A549 (cell line): ENCODE measurements around the gene TMEM163. TPM values are rescaled to one million over a fixed set of nuclear protein-coding genes. Genes with fewer than 3 reads are reported as not detected.

Source experiments
- ATAC-seq, 2 experiments: fragments of 200-7000 bp in 1 of 2; fragments of >200 bp in 1 of 2; cut with Nextera tagmentation in 1 of 2; cut with Tn5 transposase in 1 of 2; 3 replicates each; pipeline versions ENCODE4 v1.8.0 to v1.9.1; 2018 to 2020; ENCODE audit warnings: mild to moderate bottlenecking in 1 of 2, moderate library complexity in 1 of 2
- CTCF ChIA-PET: fragments of 300-600 bp; sonication (Branson Sonifier 250); formaldehyde crosslinking; extraction: SDS; loops from one replicate; lab custom pipeline; 2021; ENCODE audit warnings: antibody characterized with exemption, inconsistent platforms; lab: Yijun Ruan, JAX
- POLR2A ChIA-PET: fragments of 350-600 bp; formaldehyde crosslinking; extraction: SDS; loops from one replicate; lab custom pipeline; 2021; ENCODE audit warnings: antibody characterized with exemption, inconsistent platforms; lab: Yijun Ruan, JAX
- DNase-seq, 2 experiments: peaks; one replicate each; pipeline versions ENCODE4 v3.0.0 to v3.0.0-alpha.2; 2011 to 2016; ENCODE audit warnings: low read depth in 1 of 2, low spot score in 1 of 2
- FAIRE-seq: peaks from 2 replicates; lab custom pipeline; 2011; peaks lifted over from hg19 to GRCh38; lab: Jason Lieb, UNC
- H3K27ac ChIP-seq, 2 experiments: fragments of >200 bp; sonication (Bioruptor Twin); formaldehyde crosslinking; 3 replicates each; pipeline ENCODE4 v1.5.1; 2016 to 2017
- H3K4me1 ChIP-seq: fragments of >200 bp; sonication (Bioruptor Twin); formaldehyde crosslinking; 3 replicates; pipeline ENCODE4 v1.6.1; 2016
- H3K4me2 ChIP-seq: fragments of >200 bp; sonication (Bioruptor Twin); formaldehyde crosslinking; 3 replicates; pipeline ENCODE4 v1.6.1; 2016
- H3K4me3 ChIP-seq: fragments of >200 bp; sonication (Bioruptor Twin); formaldehyde crosslinking; 3 replicates; pipeline ENCODE4 v1.5.1; 2016
- H3K9me3 ChIP-seq: fragments of >200 bp; sonication (Bioruptor Twin); formaldehyde crosslinking; 3 replicates; pipeline ENCODE4 v1.6.1; 2016
- ATOH8 ChIP-seq: fragments of 250-450 bp; sonication (Bioruptor Pico); IDR thresholded peaks from 2 replicates; pipeline ENCODE4 v1.5.0; 2020; ENCODE audit warnings: low read depth, mild to moderate bottlenecking, moderate library complexity
- CBX2 ChIP-seq: fragments of 200-600 bp; sonication (generic); IDR thresholded peaks from 2 replicates; pipeline ENCODE4 v1.6.1; 2016; ENCODE audit warnings: low read depth, mild to moderate bottlenecking, borderline replicate concordance
- CHD2 ChIP-seq: fragments of 150-350 bp; IDR thresholded peaks from 2 replicates; pipeline ENCODE4 v1.6.1; 2014; ENCODE audit warnings: low read length; ENCODE audit not compliant: partially characterized antibody
- CHD4 ChIP-seq: fragments of 200-600 bp; sonication (generic); IDR thresholded peaks from 2 replicates; pipeline ENCODE4 v1.6.1; 2016; ENCODE audit warnings: antibody characterized with exemption, mild to moderate bottlenecking, borderline replicate concordance
- EHF ChIP-seq: fragments of 250-450 bp; sonication (Bioruptor Pico); IDR thresholded peaks from 2 replicates; pipeline ENCODE4 v1.5.0; 2020; ENCODE audit warnings: mild to moderate bottlenecking
- EHMT2 ChIP-seq: fragments of 200-600 bp; sonication (generic); IDR thresholded peaks from 2 replicates; pipeline ENCODE4 v1.6.1; 2016; ENCODE audit warnings: antibody characterized with exemption, low read depth, mild to moderate bottlenecking, moderate library complexity
- ELK1 ChIP-seq: fragments of 150-350 bp; IDR thresholded peaks from 2 replicates; pipeline ENCODE4 v1.6.1; 2014; ENCODE audit warnings: low read depth, mild to moderate bottlenecking, low read length
- EP300 ChIP-seq, 2 experiments: fragments of >200 bp; sonication (Bioruptor Twin); formaldehyde crosslinking; IDR thresholded peaks; 2 replicates in 1 of 2; 3 replicates in 1 of 2; pipeline ENCODE4 v1.6.1; 2016 to 2017
- FOSL2 ChIP-seq, 2 experiments: fragments of 450-650 bp in 1 of 2; fragments of >200 bp in 1 of 2; sonication (Bioruptor Twin) in 1 of 2; formaldehyde crosslinking; IDR thresholded peaks; 2 replicates each; pipeline versions ENCODE4 v1.5.0 to v1.6.1; 2016 to 2020; ENCODE audit warnings: mild to moderate bottlenecking in 1 of 2, moderate library complexity in 1 of 2
- HDAC2 ChIP-seq: fragments of 200-600 bp; sonication (generic); IDR thresholded peaks from 2 replicates; pipeline ENCODE4 v1.6.1; 2016
- HEYL ChIP-seq: fragments of 250-450 bp; sonication (Bioruptor Pico); IDR thresholded peaks from 2 replicates; pipeline ENCODE4 v1.8.0; 2021; ENCODE audit warnings: mild to moderate bottlenecking, moderate library complexity
- HOXB13 ChIP-seq: fragments of 250-450 bp; sonication (Bioruptor Pico); IDR thresholded peaks from 2 replicates; pipeline ENCODE4 v1.5.0; 2020; ENCODE audit warnings: low read depth, mild to moderate bottlenecking, moderate library complexity
- HOXB5 ChIP-seq: fragments of 250-450 bp; sonication (Bioruptor Pico); IDR thresholded peaks from 2 replicates; pipeline ENCODE4 v1.5.0; 2020; ENCODE audit warnings: mild to moderate bottlenecking, moderate library complexity
- JUNB ChIP-seq: fragments of >200 bp; sonication (Bioruptor Twin); formaldehyde crosslinking; IDR thresholded peaks from 2 replicates; pipeline ENCODE4 v1.6.1; 2016
- MAFK ChIP-seq: fragments of 450-650 bp; IDR thresholded peaks from 2 replicates; pipeline ENCODE4 v1.6.1; 2014; ENCODE audit not compliant: partially characterized antibody
- PHF8 ChIP-seq: fragments of 200-600 bp; sonication (generic); IDR thresholded peaks from 2 replicates; pipeline ENCODE4 v1.6.1; 2016; ENCODE audit warnings: low read depth, mild to moderate bottlenecking, antibody characterized with exemption, moderate library complexity, borderline replicate concordance
- POLR2A ChIP-seq: IDR thresholded peaks from 2 replicates; pipeline ENCODE4 v1.6.1; 2012; ENCODE audit warnings: mild to moderate bottlenecking, low read length
- RAD21 ChIP-seq, 2 experiments: fragments of >200 bp in 1 of 2; sonication (Bioruptor Twin) in 1 of 2; formaldehyde crosslinking in 1 of 2; IDR thresholded peaks in 1 of 2; conservative IDR thresholded peaks in 1 of 2; 2 replicates in 1 of 2; 3 replicates in 1 of 2; pipeline ENCODE4 v1.6.1; 2012 to 2018; ENCODE audit warnings: inconsistent platforms in 1 of 2
- REST ChIP-seq: fragments of 200-600 bp; sonication (generic); IDR thresholded peaks from 2 replicates; pipeline ENCODE4 v1.6.1; 2016; ENCODE audit warnings: antibody characterized with exemption, mild to moderate bottlenecking, moderate library complexity
- RNF2 ChIP-seq: fragments of 200-600 bp; sonication (generic); IDR thresholded peaks from 2 replicates; pipeline ENCODE4 v1.6.1; 2016; ENCODE audit warnings: low read depth, mild to moderate bottlenecking, antibody characterized with exemption, moderate library complexity, borderline replicate concordance
- SMC3 ChIP-seq: fragments of >200 bp; sonication (Bioruptor Twin); formaldehyde crosslinking; IDR thresholded peaks from 3 replicates; pipeline ENCODE4 v1.6.1; 2018; ENCODE audit warnings: inconsistent platforms
- ZC3H11A ChIP-seq: fragments of 450-650 bp; IDR thresholded peaks from 2 replicates; pipeline ENCODE4 v1.6.1; 2014; ENCODE audit warnings: antibody characterized with exemption, mild to moderate bottlenecking
- ZNF302 ChIP-seq: fragments of 250-450 bp; sonication (Bioruptor Pico); IDR thresholded peaks from 2 replicates; pipeline ENCODE4 v1.9.0; 2021; ENCODE audit warnings: inconsistent platforms, mild to moderate bottlenecking, moderate library complexity
- ZSCAN20 ChIP-seq: fragments of 250-450 bp; sonication (Bioruptor Pico); IDR thresholded peaks from 2 replicates; pipeline ENCODE4 v1.8.0; 2022; ENCODE audit warnings: mild to moderate bottlenecking, moderate library complexity
- WGBS: methylation state at CpG from one replicate; pipeline ENCODE4 v1.1.6; 2017; ENCODE audit errors: missing lambda C conversion rate; 5-methylcytosine and 5-hydroxymethylcytosine counted together
- polyA plus RNA-seq, 4 experiments: library from polyadenylated mRNA; depleted of rRNA in 3 of 4; stranded (reverse); fragments of >200 nt; fragmentation: RNase III in 1 of 4; extraction: RNeasy Plus Mini Kit Qiagen cat#74134 plus additional on column Dnase treatment in 1 of 4; gene quantifications; 2 replicates in 3 of 4; 3 replicates in 1 of 4; pipeline ENCODE4 v1.2.3, GENCODE V29; 2011 to 2017

TMEM163 gene
- polyA plus RNA-seq, 2 of the 4 experiments (the other 2 are of a cell fraction): not detected

GRCh38 chr2:134515137-134515536 lies 203.7 kb downstream of the TMEM163 start:
- no peak overlapping the region for H3K27ac ChIP-seq
- FAIRE-seq (no peak), DNase-seq (no peak), ATAC-seq (no peak)
- H3K4me2 ChIP-seq: no peak overlapping the region
- H3K9me3 ChIP-seq: no peaks in the 10 kb centered on the region
- CTCF ChIA-PET: no interaction called here
- H3K4me1 ChIP-seq: no peaks in the 10 kb centered on the region
- TF ChIP-seq POLR2A: no peak
- no peak for TF ChIP-seq ZNF302 (CRISPR knock-in tag)
- no peak for TF ChIP-seq ELK1
- no peak for TF ChIP-seq EHMT2
- TF ChIP-seq MAFK: peak; percentile 25
- no peak for TF ChIP-seq RAD21 (conservative IDR thresholded peaks at IDR 0.05 in 1 of 2, IDR thresholded peaks at IDR 0.05 in 1 of 2)
- no peak for TF ChIP-seq EHF (CRISPR knock-in tag)
- whole genome bisulfite sequencing: 8% methylated on average over 5 of the region's 5 CpGs
- POLR2A ChIA-PET: no interaction called here
- H3K4me3 ChIP-seq: no peak overlapping the region

GRCh38 chr2:134513465-134513804 lies 205.4 kb downstream of the TMEM163 start:
- CTCF ChIA-PET: interaction anchor here (0.6 kb wide), 1 partner anchor 21 kb away, joined by 3 read pairs; no protein-coding TSS in a partner anchor
- POLR2A ChIA-PET: no interaction called here
- Histone ChIP-seq H3K4me3 (no peak overlapping the region), H3K9me3 (no peaks in the 10 kb centered on the region), H3K4me1 (no peaks in the 10 kb centered on the region)
- 47% methylated on average over 5 of the region's 5 CpGs for WGBS
- TF ChIP-seq JUNB: no peak
- TF ChIP-seq CBX2: no peak
- no peak for TF ChIP-seq RNF2
- no peak for TF ChIP-seq HEYL (CRISPR knock-in tag)
- TF ChIP-seq HOXB13: no peak
- TF ChIP-seq FOSL2 (IDR thresholded peaks at IDR 0.05): no peak
- no peak for TF ChIP-seq FOSL2 (CRISPR knock-in tag; IDR thresholded peaks at IDR 0.05)
- TF ChIP-seq ZC3H11A: no peak
- TF ChIP-seq RAD21 (conservative IDR thresholded peaks at IDR 0.05 in 1 of 2, IDR thresholded peaks at IDR 0.05 in 1 of 2): no peak
- TF ChIP-seq EHF (CRISPR knock-in tag): no peak
- no peak for TF ChIP-seq SMC3
- TF ChIP-seq, all 56 proteins: peak for 0
- H3K4me2 ChIP-seq: no peak overlapping the region
- ATAC-seq (no peak), DNase-seq (no peak), FAIRE-seq (no peak)
- no peak overlapping the region for H3K27ac ChIP-seq

- Histone ChIP-seq H3K4me1 (no peaks in the 10 kb centered on the region), H3K27ac (no peak overlapping the region), H3K9me3 (no peaks in the 10 kb centered on the region), H3K4me2 (no peak overlapping the region), H3K4me3 (no peak overlapping the region)
- ChIA-PET CTCF (interaction anchor here (0.6 kb wide), 1 partner anchor 21 kb away, joined by 3 read pairs; no protein-coding TSS in a partner anchor), POLR2A (no interaction called here)
- 12% methylated on average over 4 of the region's 4 CpGs for WGBS
- DNase-seq: no peak
- no peak for TF ChIP-seq ZSCAN20 (CRISPR knock-in tag)
- no peak for TF ChIP-seq HDAC2
- TF ChIP-seq CBX2: no peak
- TF ChIP-seq HOXB13: no peak
- no peak for TF ChIP-seq ZNF302 (CRISPR knock-in tag)
- FAIRE-seq: no peak
- no peak for ATAC-seq
Observed at GRCh38 chr2:134512734-134513464, 205.9 kb downstream of the TMEM163 start.

- no peaks in the 10 kb centered on the region for H3K9me3 ChIP-seq
- H3K4me3 ChIP-seq: no peak overlapping the region
- ChIA-PET CTCF (no interaction called here), POLR2A (no interaction called here)
- WGBS: 41% methylated on average over 4 of the region's 4 CpGs
- H3K4me2 ChIP-seq: no peak overlapping the region
- H3K27ac ChIP-seq: no peak overlapping the region
- FAIRE-seq (no peak), ATAC-seq (no peak), DNase-seq (no peak)
- no peaks in the 10 kb centered on the region for H3K4me1 ChIP-seq
- TF ChIP-seq HOXB5 (CRISPR knock-in tag): no peak
- TF ChIP-seq CHD2: no peak
- TF ChIP-seq PHF8: no peak
- no peak for TF ChIP-seq REST
- TF ChIP-seq RAD21 (conservative IDR thresholded peaks at IDR 0.05 in 1 of 2, IDR thresholded peaks at IDR 0.05 in 1 of 2): no peak
- TF ChIP-seq EP300 (IDR thresholded peaks at IDR 0.05): no peak
- TF ChIP-seq CHD4: no peak
- no peak for TF ChIP-seq HOXB13
- no peak for TF ChIP-seq POLR2A
- no peak for TF ChIP-seq ATOH8 (CRISPR knock-in tag)
Observed at GRCh38 chr2:134508391-134508790, 210.4 kb downstream of the TMEM163 start.
